ENCODE data around the gene ACKR3. TPM values are rescaled to one million over a fixed set of nuclear protein-coding genes. Genes with fewer than 3 reads are reported as not detected.

Gene ACKR3
- total RNA-seq, 1 experiment from 2014 or later, result 0.61 TPM

- Mint-ChIP-seq H3K4me1 (ENCODE audit: insufficient read depth, unreplicated experiment) (no peaks in the 10 kb centered on the region), H3K4me3 (ENCODE audit: unreplicated experiment) (no peak overlapping the region), H3K27ac (ENCODE audit: low read depth, unreplicated experiment) (no peak overlapping the region), H3K27me3 (ENCODE audit: insufficient read depth, unreplicated experiment) (no peaks in the 10 kb centered on the region), H3K36me3 (ENCODE audit: insufficient read depth, unreplicated experiment) (no peaks in the 10 kb centered on the region), H3K9me3 (ENCODE audit: unreplicated experiment) (no peaks in the 10 kb centered on the region)
- no TSS peak for BruUV-seq (replicated peaks)
- ChIA-PET CTCF (no interaction called here), POLR2A (no interaction called here)
- DNase-seq (ENCODE audit: unreplicated experiment), result no peak
- TF ChIP-seq CTCF (IDR thresholded peaks at IDR 0.05; ENCODE audit: unreplicated experiment), result no peak
- intact Hi-C loops (cut with micrococcal nuclease), result no loop called here
Measured at GRCh38 chr2:236629961-236630872, 60.6 kb downstream of the ACKR3 start.

- intact Hi-C loops (cut with micrococcal nuclease), result no loop called here
- H3K4me3 Mint-ChIP-seq (ENCODE audit: unreplicated experiment), result no peak overlapping the region
- H3K9me3 Mint-ChIP-seq (ENCODE audit: unreplicated experiment), result no peaks in the 10 kb centered on the region
- no peaks in the 10 kb centered on the region for H3K27me3 Mint-ChIP-seq (ENCODE audit: insufficient read depth, unreplicated experiment)
- POLR2A ChIA-PET, result no interaction called here
- H3K4me1 Mint-ChIP-seq (ENCODE audit: insufficient read depth, unreplicated experiment), result no peaks in the 10 kb centered on the region
- DNase-seq (ENCODE audit: unreplicated experiment), result no peak
- no peak overlapping the region for H3K27ac Mint-ChIP-seq (ENCODE audit: low read depth, unreplicated experiment)
- no TSS peak for BruUV-seq (replicated peaks)
- no peaks in the 10 kb centered on the region for H3K36me3 Mint-ChIP-seq (ENCODE audit: insufficient read depth, unreplicated experiment)
- TF ChIP-seq CTCF (IDR thresholded peaks at IDR 0.05; ENCODE audit: unreplicated experiment), result no peak
- CTCF ChIA-PET, result no interaction called here
Measured at GRCh38 chr2:236631281-236631855, 61.7 kb downstream of the ACKR3 start.

DNA sequence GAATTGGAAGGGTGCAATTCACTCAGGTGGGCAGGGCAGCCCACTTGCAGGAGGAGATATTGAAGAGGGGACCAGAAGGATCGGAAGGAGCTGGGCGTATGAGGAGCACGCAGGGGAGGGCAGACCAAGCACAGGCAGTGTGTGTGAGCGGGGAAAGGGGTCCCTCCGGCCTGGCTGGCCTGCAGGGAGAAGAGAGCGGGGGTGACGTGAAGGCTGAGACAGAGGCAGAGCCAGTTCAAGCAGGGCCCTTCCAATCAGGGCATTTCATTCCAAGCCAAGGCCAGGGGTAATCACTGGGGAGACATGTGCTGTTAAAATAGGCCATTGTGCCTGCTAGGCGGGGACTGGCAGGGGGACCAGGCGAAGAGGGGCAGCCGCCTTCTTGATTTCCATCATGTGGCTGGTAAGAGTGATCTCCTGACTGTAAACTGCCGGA, 62.2 kb downstream of the ACKR3 start:
- Mint-ChIP-seq H3K27me3 (ENCODE audit: insufficient read depth, unreplicated experiment) (no peaks in the 10 kb centered on the region), H3K9me3 (ENCODE audit: unreplicated experiment) (no peaks in the 10 kb centered on the region), H3K36me3 (ENCODE audit: insufficient read depth, unreplicated experiment) (no peaks in the 10 kb centered on the region), H3K4me1 (ENCODE audit: insufficient read depth, unreplicated experiment) (no peaks in the 10 kb centered on the region), H3K27ac (ENCODE audit: low read depth, unreplicated experiment) (no peak overlapping the region), H3K4me3 (ENCODE audit: unreplicated experiment) (no peak overlapping the region)
- ChIA-PET POLR2A (no interaction called here), CTCF (no interaction called here)
- no peak for DNase-seq (ENCODE audit: unreplicated experiment)
- no TSS peak for BruUV-seq (replicated peaks)
- no peak for TF ChIP-seq CTCF (IDR thresholded peaks at IDR 0.05; ENCODE audit: unreplicated experiment)
- intact Hi-C loops (cut with micrococcal nuclease), result no loop called here

Measured in MCF 10A (cell line).